Renal pelvis (tissue), 4 donors: Measurements from ENCODE around the gene ASCL2. TPM values are rescaled to one million over a fixed set of nuclear protein-coding genes. Genes with fewer than 3 reads are reported as not detected.

ENCODE experiments used
- DNase-seq: peaks from one replicate; pipeline ENCODE4 v3.0.0-alpha.2; 2013
- polyA plus RNA-seq, 3 donors: library from polyadenylated mRNA; unstranded; fragments of 120-200 nt; gene quantifications; one replicate each; pipeline ENCODE4 v1.2.1, GENCODE V29; 2013; ENCODE audit not compliant: insufficient read length in 3 of 3

The ASCL2 gene
- polyA plus RNA-seq, 3 donors, result 3.1 to 4.7 (median 3.8) TPM

- DNase-seq, result no peak
Observed at GRCh38 chr11:2275334-2276279, 5.2 kb upstream of the ASCL2 start.

- no peak for DNase-seq
Observed at GRCh38 chr11:2273771-2274170, 3.4 kb upstream of the ASCL2 start.

DNA sequence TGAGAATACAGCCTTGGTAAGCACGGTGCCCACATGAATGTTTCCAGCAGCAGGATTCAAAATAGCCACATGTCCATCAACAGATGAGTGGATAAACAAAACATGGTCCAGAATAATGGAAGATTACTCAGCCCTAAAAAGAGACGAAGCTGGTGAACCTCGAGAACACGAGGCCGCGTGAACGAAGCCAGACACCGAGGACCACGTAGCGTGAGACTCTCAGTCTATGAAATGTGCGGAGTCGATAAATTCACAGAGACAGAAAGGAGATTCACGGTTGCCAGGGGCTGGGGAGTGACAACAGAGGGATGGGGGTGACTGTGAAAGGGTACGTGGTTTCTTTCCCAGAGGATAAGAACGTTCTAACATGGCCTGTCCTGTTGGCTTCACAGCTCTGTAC, 2.9 kb upstream of the ASCL2 start:
- DNase-seq, result no peak

DNA sequence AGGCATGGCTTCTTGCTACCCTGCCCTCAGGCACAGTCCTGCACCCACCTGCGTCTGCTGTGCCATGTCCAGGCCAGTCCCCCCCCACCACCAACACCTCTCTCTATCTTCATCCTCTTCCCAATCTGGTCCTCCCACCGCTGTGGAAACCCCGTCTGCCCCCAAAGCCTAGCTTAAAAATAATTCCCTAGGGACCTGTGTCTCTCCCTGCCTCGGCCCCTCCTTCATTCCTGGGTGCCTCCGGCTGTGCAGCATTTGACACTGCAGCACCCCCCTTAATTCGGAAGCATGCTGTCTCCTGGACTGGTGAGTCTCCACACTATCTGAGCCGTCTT, 2.5 kb upstream of the ASCL2 start:
- DNase-seq, result no peak

DNA sequence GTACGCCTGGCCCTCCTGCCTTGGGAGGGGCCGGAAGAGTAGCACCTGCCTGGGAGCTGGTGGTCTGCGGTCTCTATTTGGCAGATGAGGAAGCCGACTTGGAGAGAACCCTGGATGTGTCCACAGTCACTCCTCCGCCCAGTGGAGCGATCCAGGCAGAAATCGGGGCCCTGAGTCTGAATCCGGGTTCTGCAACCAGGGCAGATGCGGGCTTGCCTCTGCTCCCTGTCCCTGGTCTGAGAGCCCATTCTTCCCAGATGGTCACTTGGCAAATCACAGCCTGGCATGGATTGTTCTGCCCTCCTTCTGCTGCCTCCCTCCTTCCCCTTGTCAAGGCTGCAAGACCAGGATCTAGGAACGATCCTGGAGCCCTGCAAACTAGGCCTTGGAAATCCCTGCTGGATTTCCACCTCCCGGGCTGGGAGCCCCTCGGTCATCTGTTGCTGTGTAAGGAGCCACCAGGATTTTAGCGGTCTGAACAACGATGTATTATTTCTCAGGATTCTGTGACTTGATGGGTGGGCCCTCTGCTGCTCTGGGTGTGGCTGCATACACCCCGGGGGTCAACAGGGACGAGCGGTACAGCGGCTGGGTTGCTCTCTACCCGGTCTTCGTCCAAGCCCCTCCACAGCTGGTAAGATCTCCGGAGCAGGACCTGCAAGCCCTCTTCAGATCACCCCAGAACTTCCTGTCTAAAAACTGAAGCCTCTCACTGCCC, 2.0 kb upstream of the ASCL2 start:
- no peak for DNase-seq

DNA sequence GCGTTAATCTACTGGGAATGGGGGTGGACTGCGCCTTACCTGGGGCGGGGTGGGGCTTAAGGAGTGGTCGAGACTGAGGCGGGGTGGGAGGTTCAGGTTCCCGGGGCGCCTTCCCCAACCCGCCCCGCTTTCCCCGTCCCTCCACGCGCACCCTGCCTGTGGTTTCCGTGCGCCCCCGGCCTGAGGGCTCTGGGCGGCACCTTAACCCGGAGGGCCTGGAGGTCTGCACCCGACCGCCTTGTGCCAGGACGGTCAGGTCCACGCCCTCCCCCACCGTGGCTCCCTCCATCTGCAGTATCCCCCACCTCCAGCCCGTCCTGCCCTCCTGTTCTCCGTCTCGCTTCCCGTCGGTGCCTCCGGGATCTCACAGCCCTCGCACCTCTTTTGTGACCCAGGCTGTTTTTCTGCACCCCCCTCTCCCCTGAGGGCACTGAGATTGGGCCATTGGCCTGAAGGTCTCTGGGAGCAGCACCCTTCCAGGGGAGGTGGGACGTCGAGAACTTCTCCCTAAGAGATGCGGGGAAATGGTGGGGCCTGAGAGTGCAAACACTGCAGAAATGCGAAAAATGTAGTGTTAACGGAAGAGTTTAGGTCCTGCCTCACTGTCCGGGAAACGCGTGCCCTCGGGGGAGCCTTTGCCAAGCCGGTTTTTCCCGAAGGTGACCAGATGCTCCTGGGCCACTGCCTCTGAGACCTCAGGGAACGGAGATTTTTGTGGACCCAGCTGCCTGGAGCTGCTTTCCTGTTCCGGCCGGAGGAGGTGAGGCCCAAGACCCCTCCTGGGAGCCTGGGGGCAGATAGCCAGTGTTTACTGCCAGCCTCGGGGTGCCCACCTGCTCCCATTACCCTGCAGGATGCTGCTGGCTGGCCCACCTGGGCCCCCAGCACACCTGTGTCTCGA, 1.2 kb upstream of the ASCL2 start:
- DNase-seq, result no peak

DNA sequence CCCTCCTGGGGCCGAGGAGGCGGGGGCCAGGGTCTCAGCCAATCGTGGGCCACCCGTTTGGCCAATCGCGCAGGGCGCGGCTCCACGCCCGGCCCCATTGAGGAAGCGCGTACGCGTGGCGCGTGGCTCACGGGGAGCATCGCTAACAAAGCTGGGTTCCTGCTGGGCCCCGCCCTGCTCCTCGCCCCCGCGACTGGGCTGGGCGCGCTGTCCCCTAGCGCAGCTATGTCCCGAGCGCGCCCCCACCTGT, 614 bp upstream of the ASCL2 start:
- no peak for DNase-seq

GRCh38 chr11:2269601-2270321, 627 bp downstream of the ASCL2 start:
- DNase-seq, result peak; percentile 75

DNA sequence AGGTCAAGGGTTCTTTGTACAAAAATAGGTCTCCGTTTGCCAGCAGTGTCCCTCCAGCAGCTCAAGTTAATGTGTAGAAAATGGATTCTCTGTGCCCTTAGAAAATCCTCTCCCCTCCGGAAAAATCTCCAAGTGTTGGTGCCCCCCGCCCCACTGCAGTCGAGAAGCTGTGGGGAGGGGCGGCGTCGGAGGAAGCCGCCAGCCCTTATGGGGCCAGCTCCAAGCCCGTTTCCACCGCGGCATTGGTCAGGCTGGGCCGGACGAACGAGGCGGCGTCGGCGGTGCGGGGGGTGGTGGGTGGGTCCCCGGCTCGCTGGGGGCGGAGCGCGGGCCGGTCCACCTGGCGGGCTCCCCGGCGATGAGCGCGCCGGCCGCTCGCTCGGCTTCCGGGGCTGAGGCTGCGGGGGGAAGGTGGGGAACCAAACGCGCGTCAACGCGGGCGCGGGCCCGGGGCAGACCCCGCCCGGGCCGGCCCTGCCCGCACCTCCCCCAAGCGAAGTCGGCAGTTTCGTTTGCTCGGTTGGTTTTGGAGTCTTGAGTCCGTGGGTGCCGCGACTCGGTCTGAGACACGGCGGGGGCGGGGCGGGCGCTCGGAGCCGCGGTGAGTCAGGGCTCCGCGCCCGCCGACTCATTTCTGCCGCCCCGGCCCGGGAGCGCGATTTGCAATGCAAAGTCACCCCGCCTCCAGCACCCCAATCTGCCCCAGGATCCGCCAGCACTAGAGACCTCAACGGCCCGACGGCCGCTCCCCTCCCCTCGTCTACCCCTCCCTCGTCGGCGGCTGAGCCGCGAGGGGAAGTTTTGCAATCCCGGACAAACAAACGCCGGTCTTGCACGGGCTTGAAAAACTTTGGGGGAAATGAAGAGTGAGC, 1.4 kb downstream of the ASCL2 start:
- DNase-seq, result no peak

DNA sequence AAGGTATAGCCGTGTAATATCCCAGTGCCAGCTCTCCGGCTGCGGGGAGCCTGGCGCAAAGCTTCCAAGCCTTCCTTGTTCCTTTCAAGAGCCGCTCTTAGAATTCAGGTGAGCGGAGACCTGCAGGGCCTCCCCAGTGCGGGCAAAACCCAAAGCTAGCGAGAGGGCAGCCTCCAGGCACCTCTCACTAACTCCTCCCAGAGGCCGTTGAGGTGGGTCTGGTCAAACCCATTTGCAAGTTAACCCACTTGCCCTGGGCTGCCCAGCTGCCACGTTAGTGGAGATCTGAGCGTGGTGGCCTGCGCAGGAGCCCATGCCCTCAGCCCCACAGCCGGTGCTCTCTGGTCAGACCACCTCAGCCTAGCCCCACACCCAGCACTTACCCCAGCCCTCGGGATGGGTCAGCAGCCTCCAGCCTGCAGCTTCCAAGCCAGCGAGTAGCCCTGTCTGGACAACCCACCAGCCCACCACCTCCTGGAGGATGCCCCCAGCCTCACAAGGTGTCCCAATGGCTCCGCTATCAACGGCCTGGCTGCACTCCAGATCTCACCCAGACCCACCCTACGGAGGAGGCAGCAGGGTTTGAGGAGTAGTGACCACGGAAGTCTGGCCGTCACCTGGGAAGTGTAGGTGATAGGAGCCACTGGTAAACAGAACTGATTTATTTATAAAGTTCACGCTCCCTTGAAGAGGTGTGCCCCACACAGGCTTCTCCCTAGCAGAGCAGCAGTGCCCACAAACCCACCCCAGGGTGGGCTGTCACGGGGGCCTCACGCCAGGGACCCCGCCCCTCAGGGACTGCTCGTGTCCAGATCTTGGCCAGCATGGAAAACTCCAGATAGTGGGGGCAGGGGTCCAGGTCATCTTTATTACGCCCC, 2.3 kb downstream of the ASCL2 start:
- DNase-seq, result no peak

GRCh38 chr11:2267306-2267850, 3.0 kb downstream of the ASCL2 start:
- no peak for DNase-seq

DNA sequence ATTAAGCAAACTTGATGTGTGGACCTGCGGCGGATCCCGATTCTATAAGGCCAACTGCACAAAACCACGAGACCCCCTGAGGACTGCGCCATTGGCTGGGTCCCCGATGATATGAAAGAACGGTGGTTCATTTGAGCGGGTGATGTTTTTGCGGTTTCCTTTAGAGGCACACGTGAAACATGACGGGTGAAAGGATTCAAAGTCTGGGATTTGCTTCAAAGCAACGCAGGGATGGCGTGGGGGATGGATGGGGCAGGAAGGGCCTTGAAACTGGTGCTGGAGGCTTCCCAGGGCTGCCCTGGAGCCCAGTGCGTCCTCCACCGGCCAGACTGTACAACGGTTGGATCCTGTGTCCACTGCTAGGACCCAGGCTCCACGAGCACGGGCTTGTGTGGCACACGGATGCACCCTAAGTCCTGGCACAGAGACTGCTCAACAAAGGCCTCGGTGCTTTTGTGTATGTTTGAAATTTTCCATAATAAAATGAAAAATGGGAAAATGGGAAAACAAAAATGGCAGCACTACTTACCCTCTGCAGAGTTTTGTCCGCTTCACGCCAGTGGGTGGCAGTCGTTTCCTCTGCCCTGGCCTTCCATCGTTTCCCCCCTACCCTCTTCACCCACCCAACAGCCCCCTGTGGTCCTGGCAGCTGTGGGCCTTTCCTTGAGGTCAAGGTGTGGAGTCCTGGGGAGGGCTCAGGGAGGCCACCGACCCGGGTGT, 3.6 kb downstream of the ASCL2 start:
- DNase-seq, result no peak

DNA sequence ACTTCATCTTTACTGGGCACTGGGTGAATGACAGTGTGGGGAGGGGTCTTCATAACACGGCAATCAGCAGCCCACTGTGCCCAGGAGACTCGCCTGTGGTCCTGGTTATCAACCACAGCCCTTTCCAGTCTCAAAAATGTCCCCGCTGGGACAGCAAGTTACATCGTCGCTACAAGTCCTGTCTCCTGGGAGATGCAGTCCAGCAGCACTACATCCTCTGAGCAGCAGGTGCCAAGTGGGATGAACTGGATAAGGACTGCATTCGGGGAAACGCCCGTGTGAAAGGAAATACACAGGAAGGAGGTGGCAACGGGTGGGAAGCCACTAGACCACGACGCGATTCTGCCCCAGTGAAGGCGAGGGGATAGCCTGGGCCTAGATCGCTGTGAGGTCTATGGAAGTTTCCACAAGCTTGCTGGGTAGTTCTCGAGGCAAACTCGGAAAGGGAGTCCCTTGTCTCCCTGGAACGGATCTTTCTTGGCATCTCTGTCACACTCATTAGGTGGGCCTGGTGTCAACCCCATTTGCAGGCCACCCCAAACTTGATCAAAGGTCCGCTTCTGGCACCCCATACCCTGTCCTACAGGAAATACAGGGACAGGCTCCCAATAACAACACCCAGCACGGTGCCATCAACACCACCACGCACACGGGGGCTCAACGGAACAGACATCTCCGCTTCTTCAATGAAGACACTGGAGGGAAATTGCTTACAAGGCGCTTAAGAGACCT, 4.4 kb downstream of the ASCL2 start:
- DNase-seq, result no peak

- DNase-seq, result no peak
Observed at GRCh38 chr11:2265396-2265795, 5.0 kb downstream of the ASCL2 start.

DNA sequence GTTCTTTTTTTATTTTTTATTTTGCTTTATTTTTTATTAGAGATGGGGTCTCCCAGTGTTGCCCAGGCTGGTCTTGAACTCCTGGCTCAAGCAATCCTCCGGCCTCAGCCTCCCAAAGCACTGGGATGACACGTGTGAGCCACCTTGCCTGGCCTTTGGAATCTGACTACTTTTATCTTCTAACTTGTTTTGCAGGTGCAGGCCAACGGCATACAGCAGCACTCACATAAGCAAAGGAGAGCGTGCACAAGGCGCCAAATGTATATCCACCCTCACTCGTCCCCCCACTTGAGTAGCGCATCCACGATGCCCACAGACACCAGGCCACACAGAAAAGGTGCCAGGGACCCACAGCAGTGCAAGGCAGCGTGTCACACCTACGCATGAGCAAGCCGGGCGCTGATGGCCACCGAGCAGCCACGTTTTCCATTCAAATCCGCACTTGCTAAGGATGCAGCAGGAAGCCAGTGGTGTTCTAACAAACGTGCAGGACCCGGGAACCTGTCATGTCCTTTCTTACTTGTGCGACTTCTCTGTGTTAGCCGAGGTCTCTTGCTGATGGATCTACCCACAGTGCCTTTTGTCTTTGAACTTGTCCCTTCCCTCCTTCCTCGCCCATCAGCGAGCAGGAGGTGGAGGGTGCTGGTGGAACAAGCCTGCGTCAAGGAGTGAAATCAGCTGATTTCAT, 5.9 kb downstream of the ASCL2 start:
- no peak for DNase-seq

- DNase-seq, result no peak
Observed at GRCh38 chr11:2263724-2264360, 6.5 kb downstream of the ASCL2 start.

GRCh38 chr11:2263071-2263565, 7.3 kb downstream of the ASCL2 start:
- no peak for DNase-seq
